Eye (tissue), 1 donor: Measurements from ENCODE around the gene MIR17HG.
A peak's percentile ranks its signal among the peaks of the same experiment; 100 is the strongest.
"Not testable (repeated sequence)": the region's sequence is repeated elsewhere in the genome, so short reads cannot be mapped to it uniquely, and the experiment has no call there.

Experiments used
- DNase-seq: peaks from one replicate; pipeline ENCODE4 v3.0.0-alpha.2; 2015

Gene MIR17HG

GRCh38 chr13:91347996-91348905 is 764 bp downstream of the MIR17HG start:
- DNase-seq: peak; percentile 77

- DNase-seq: peak; percentile 98
Observed at GRCh38 chr13:91348906-91349435, 1.5 kb downstream of the MIR17HG start.

- no peak for DNase-seq
Observed at GRCh38 chr13:91349992-91350911, 2.8 kb downstream of the MIR17HG start.

GRCh38 chr13:91351123-91351522 is 3.6 kb downstream of the MIR17HG start:
- DNase-seq: no peak

- no peak for DNase-seq
Observed at GRCh38 chr13:91351980-91352379, 4.5 kb downstream of the MIR17HG start.

- DNase-seq: not testable (repeated sequence)
Observed at GRCh38 chr13:91352891-91353290, 5.4 kb downstream of the MIR17HG start.

GRCh38 chr13:91353494-91353893 is 6.0 kb downstream of the MIR17HG start:
- no peak for DNase-seq

GRCh38 chr13:91355099-91355825 is 7.8 kb downstream of the MIR17HG start:
- DNase-seq: no peak

- no peak for DNase-seq
Observed at GRCh38 chr13:91355826-91356710, 8.6 kb downstream of the MIR17HG start.

GRCh38 chr13:91356919-91357612 is 9.6 kb downstream of the MIR17HG start:
- DNase-seq: no peak

- DNase-seq: no peak
Observed at GRCh38 chr13:91357613-91358386, 10.3 kb downstream of the MIR17HG start.

GRCh38 chr13:91358387-91358782 is 10.9 kb downstream of the MIR17HG start:
- DNase-seq: peak; percentile 22

- no peak for DNase-seq
Observed at GRCh38 chr13:91359111-91359510, 11.6 kb downstream of the MIR17HG start.

- DNase-seq: no peak
Observed at GRCh38 chr13:91359631-91360030, 12.1 kb downstream of the MIR17HG start.

GRCh38 chr13:91360246-91360751 is 12.8 kb downstream of the MIR17HG start:
- no peak for DNase-seq

GRCh38 chr13:91361755-91362271 is 14.3 kb downstream of the MIR17HG start:
- DNase-seq: no peak

- no peak for DNase-seq
Observed at GRCh38 chr13:91362908-91363307, 15.4 kb downstream of the MIR17HG start.

GRCh38 chr13:91368101-91368500 is 20.6 kb downstream of the MIR17HG start:
- no peak for DNase-seq

GRCh38 chr13:91368676-91369440 is 21.4 kb downstream of the MIR17HG start:
- no peak for DNase-seq
